BLaER1 treated with 17β-estradiol and CSF1 and Interleukin-3, amounts not matched to agents 10 nM and 100 nM (cell line): ENCODE measurements around the gene NOS1AP.
"Not testable (repeated sequence)": the region's sequence is repeated elsewhere in the genome, so short reads cannot be mapped to it uniquely, and the experiment has no call there.

Experiments
- H3K27ac ChIP-seq, 11 experiments: shearing (Covaris generic); formaldehyde crosslinking; 2 replicates each; pipeline ENCODE4 v1.8.1; 2022
- H3K27me3 ChIP-seq, 11 experiments: shearing (Covaris generic); formaldehyde crosslinking; 2 replicates each; pipeline ENCODE4 v1.8.1; 2022
- H3K36me3 ChIP-seq, 11 experiments: shearing (Covaris generic); formaldehyde crosslinking; 2 replicates each; pipeline ENCODE4 v1.8.1; 2022
- H3K4me1 ChIP-seq, 10 experiments: shearing (Covaris generic); formaldehyde crosslinking; 2 replicates each; pipeline ENCODE4 v1.8.1; 2022
- H3K4me2 ChIP-seq, 11 experiments: shearing (Covaris generic); formaldehyde crosslinking; 2 replicates each; pipeline ENCODE4 v1.8.1; 2022
- H3K4me3 ChIP-seq, 10 experiments: shearing (Covaris generic); formaldehyde crosslinking; 2 replicates each; pipeline ENCODE4 v1.8.1; 2022
- H3K9ac ChIP-seq, 11 experiments: shearing (Covaris generic); formaldehyde crosslinking; 2 replicates each; pipeline ENCODE4 v1.8.1; 2022
- H3K9me3 ChIP-seq, 11 experiments: shearing (Covaris generic); formaldehyde crosslinking; replicated peaks in 1 of 11; 2 replicates each; pipeline ENCODE4 v1.8.1; 2022
- H4K20me1 ChIP-seq, 11 experiments: shearing (Covaris generic); formaldehyde crosslinking; 2 replicates each; pipeline ENCODE4 v1.8.1; 2022
- Cebpa-rat ChIP-seq, 11 experiments: shearing (Covaris generic); IDR thresholded peaks; 2 replicates each; pipeline ENCODE4 v1.8.1; 2022

NOS1AP gene

GRCh38 chr1:162165528-162165927 lies 96.0 kb downstream of the NOS1AP start:
- Histone ChIP-seq H3K36me3 (no peaks in the 10 kb centered on the region), H3K9me3 (no peaks in the 10 kb centered on the region), H3K4me1 (peaks cover 0 to 37% (median 26%) of the 10 kb centered on the region in 10 experiments; a peak in 16 of 20 replicates), H3K4me3 (no peak overlapping the region), H3K27me3 (no peaks in the 10 kb centered on the region), H4K20me1 (no peaks in the 10 kb centered on the region), H3K27ac (no peak overlapping the region), H3K4me2 (no peak overlapping the region), H3K9ac (no peak overlapping the region)
- TF ChIP-seq Cebpa-rat (IDR thresholded peaks at IDR 0.05), result no peak

- H4K20me1 ChIP-seq, result no peaks in the 10 kb centered on the region
- peaks cover 0 to 37% (median 26%) of the 10 kb centered on the region in 10 experiments; a peak in 16 of 20 replicates for H3K4me1 ChIP-seq
- no peaks in the 10 kb centered on the region for H3K9me3 ChIP-seq
- H3K27ac ChIP-seq, result peak overlapping the region in 4 of 11 experiments; percentile 24 to 51 (median 44); a peak in 3 of 22 replicates
- H3K4me3 ChIP-seq, result no peak overlapping the region
- no peak for TF ChIP-seq Cebpa-rat (IDR thresholded peaks at IDR 0.05)
- H3K27me3 ChIP-seq, result no peaks in the 10 kb centered on the region
- H3K9ac ChIP-seq, result peak overlapping the region in 3 of 11 experiments; percentile 0 to 43 (median 24); a peak in 2 of 22 replicates
- H3K4me2 ChIP-seq, result peak overlapping the region in 10 of 11 experiments; percentile 3 to 67 (median 51); a peak in 19 of 22 replicates
- no peaks in the 10 kb centered on the region for H3K36me3 ChIP-seq
Observed at GRCh38 chr1:162166917-162167615, 97.6 kb downstream of the NOS1AP start.

GRCh38 chr1:162168261-162168660 lies 98.8 kb downstream of the NOS1AP start:
- Histone ChIP-seq H3K9ac (no peak overlapping the region), H3K9me3 (no peaks in the 10 kb centered on the region), H3K36me3 (no peaks in the 10 kb centered on the region), H3K27me3 (no peaks in the 10 kb centered on the region), H3K4me3 (no peak overlapping the region), H3K4me1 (peaks cover 0 to 37% (median 26%) of the 10 kb centered on the region in 10 experiments; a peak in 16 of 20 replicates), H3K4me2 (peak overlapping the region in 7 of 11 experiments; percentile 33 to 59 (median 46); a peak in 11 of 22 replicates), H3K27ac (peak overlapping the region in 1 of 11 experiments; percentile 17; a peak in 1 of 22 replicates), H4K20me1 (no peaks in the 10 kb centered on the region)
- no peak for TF ChIP-seq Cebpa-rat (IDR thresholded peaks at IDR 0.05)

DNA sequence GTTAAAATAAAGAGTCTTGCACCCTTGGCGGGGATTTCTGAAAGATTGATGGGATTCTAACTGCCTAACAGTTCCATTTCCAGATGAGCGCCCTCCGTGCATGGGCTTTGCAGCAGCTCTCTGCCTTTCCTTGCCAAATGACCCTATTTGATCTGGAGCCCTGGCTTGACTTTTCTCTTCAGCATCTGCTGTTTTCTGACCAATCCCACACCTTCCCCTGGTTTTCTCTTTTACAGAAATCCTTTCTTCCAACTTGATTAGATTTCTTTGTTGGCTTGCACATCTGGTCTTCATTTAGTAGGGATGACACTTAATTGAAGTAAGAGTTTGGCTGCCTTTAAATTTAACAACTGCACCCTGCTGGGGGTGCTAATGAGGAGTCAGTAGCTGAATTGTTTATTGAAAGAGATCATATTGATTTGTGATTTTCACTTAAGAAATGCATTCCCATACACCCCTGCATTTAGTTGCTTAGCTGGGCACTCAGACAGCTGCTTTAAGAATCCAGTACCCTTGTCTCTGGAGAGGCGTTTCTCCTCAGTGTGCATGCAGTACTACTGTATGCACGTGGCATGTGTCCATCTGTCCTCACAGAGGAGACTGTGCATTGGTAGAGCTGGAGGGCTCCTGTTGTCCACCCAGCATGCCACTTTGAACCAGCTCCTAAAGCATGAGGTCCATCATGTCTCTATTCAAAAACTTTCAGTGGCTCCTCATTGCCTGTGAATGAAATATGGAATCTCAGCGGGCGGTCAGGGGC lies 99.7 kb downstream of the NOS1AP start:
- Histone ChIP-seq H3K36me3 (no peaks in the 10 kb centered on the region), H3K27me3 (no peaks in the 10 kb centered on the region), H3K9ac (no peak overlapping the region), H3K4me1 (peaks cover 0 to 37% (median 26%) of the 10 kb centered on the region in 10 experiments; a peak in 16 of 20 replicates), H3K27ac (peak overlapping the region in 1 of 11 experiments; percentile 17; a peak in 1 of 22 replicates), H3K9me3 (no peaks in the 10 kb centered on the region), H4K20me1 (no peaks in the 10 kb centered on the region), H3K4me3 (no peak overlapping the region), H3K4me2 (peak overlapping the region in 7 of 11 experiments; percentile 33 to 59 (median 46); a peak in 9 of 22 replicates)
- TF ChIP-seq Cebpa-rat (IDR thresholded peaks at IDR 0.05), result no peak

DNA sequence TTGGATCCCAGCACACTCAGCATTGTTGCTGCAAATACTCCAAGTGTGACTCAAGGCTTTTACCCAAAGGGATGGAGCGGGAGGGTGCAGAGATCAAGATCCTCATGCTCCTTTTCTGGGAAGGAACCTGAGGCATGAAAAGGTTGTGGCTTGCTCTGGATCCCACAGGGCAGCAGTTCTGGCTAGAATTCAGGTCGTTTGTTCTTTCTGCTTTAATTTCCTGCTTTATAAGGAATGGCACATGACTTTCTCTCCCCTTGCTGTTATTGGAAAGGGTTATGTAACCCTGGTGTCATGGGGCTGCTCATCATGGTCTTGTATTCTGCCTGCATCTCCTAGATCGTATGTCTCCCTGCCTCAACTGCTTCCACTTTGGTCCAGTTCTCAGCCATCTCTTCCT lies 101.6 kb downstream of the NOS1AP start:
- no peak overlapping the region for H3K27ac ChIP-seq
- TF ChIP-seq Cebpa-rat (IDR thresholded peaks at IDR 0.05), result no peak

GRCh38 chr1:162172311-162173102 lies 103.0 kb downstream of the NOS1AP start:
- no peak overlapping the region for H3K9ac ChIP-seq
- H3K36me3 ChIP-seq, result no peaks in the 10 kb centered on the region
- H3K27me3 ChIP-seq, result no peaks in the 10 kb centered on the region
- TF ChIP-seq Cebpa-rat (IDR thresholded peaks at IDR 0.05), result no peak
- peaks cover 0 to 21% (median 13%) of the 10 kb centered on the region in 10 experiments; a peak in 14 of 20 replicates for H3K4me1 ChIP-seq
- H3K9me3 ChIP-seq, result no peaks in the 10 kb centered on the region
- no peak overlapping the region for H3K4me2 ChIP-seq
- H3K4me3 ChIP-seq, result no peak overlapping the region
- no peaks in the 10 kb centered on the region for H4K20me1 ChIP-seq
- H3K27ac ChIP-seq, result no peak overlapping the region

More for the DNA sequence above, 101.6 kb downstream of the NOS1AP start:
- Histone ChIP-seq H3K36me3 (no peaks in the 10 kb centered on the region), H3K4me1 (peaks cover 0 to 35% (median 26%) of the 10 kb centered on the region in 10 experiments; a peak in 16 of 20 replicates), H3K4me2 (no peak overlapping the region), H3K9ac (no peak overlapping the region), H4K20me1 (no peaks in the 10 kb centered on the region), H3K9me3 (no peaks in the 10 kb centered on the region), H3K27me3 (no peaks in the 10 kb centered on the region), H3K4me3 (no peak overlapping the region)

- not testable (repeated sequence) for H3K4me2 ChIP-seq, H3K4me3 ChIP-seq, H3K27me3 ChIP-seq, H3K9me3 ChIP-seq, H3K36me3 ChIP-seq, H4K20me1 ChIP-seq, H3K27ac ChIP-seq, H3K9ac ChIP-seq
- peaks cover 0 to 10% (median 5%) of the 10 kb centered on the region in 10 experiments; a peak in 13 of 20 replicates for H3K4me1 ChIP-seq
Observed at GRCh38 chr1:162173607-162174006, 104.1 kb downstream of the NOS1AP start.

DNA sequence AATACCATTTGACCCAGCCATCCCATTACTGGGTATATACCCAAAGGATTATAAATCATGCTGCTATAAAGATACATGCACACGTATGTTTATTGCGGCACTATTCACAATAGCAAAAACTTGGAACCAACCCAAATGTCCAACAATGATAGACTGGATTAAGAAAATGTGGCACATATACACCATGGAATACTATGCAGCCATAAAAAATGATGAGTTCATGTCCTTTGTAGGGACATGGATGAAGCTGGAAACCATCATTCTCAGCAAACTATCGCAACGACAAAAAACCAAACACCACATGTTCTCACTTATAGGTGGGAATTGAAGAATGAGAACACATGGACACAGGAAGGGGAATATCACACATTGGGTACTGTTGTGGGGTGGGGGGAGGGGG lies 104.5 kb downstream of the NOS1AP start:
- H3K27me3 ChIP-seq, H4K20me1 ChIP-seq, H3K27ac ChIP-seq, H3K4me1 ChIP-seq, H3K36me3 ChIP-seq, H3K9me3 ChIP-seq, H3K4me3 ChIP-seq, H3K4me2 ChIP-seq, H3K9ac ChIP-seq: not testable (repeated sequence)
